ENCODE measurements around the gene NSRP1. TPM values are rescaled to one million over a fixed set of nuclear protein-coding genes. Genes with fewer than 3 reads are reported as not detected.
A peak's percentile ranks its signal among the peaks of the same experiment; 100 is the strongest.

Gene NSRP1
- total RNA-seq, 1 experiment from 2014 or later = 22.8 TPM

DNA sequence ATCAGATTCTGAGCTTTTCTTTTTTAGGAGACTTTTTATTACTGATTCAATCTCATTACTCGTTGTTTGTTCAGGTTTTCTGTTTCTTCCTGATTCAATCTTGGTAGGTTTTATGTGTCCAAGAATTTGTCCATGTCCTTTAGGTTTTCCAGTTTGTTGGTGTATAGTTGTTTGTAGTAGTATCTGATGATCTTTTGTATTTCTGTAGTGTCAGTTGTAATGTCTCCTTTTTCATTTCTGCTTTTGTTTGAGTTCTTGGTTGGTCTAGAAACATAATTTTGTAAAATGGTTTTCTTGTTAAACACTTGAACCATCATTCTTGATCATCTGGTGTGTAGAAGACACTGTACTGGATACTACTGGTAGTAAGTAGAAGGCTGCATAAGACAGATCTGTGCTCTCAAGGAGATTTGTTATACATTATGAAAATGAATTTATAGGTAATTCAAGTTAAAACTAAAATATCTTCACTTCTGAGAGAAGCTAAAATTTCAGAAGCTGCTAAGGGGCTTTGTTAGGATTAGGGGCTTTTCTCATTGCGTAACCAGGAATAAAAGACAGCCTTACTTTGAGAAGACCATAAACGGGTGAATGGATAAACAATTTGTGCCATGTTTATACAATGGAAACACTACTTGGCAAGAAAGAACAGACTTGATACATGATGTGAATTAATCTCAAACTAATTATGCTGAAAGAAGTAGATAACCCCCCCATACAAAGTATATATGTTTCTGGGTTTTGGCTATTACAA is 44.0 kb downstream of the NSRP1 start:
- H3K9me3 Mint-ChIP-seq = peaks cover 12% of the 10 kb centered on the region
- no peaks in the 10 kb centered on the region for H3K4me1 Mint-ChIP-seq
- no peak overlapping the region for H3K4me3 Mint-ChIP-seq
- H3K27ac Mint-ChIP-seq = peak overlapping the region; percentile 1; the same call in 1 of the 2 replicates
- no peaks in the 10 kb centered on the region for H3K27me3 Mint-ChIP-seq (ENCODE audit: low read depth)
- no peak for DNase-seq (ENCODE audit: low spot score)
- ChIA-PET CTCF (no interaction called here), POLR2A (no interaction called here)
- H3K36me3 Mint-ChIP-seq = peaks cover 31% of the 10 kb centered on the region
- no peak for TF ChIP-seq ESRRA (CRISPR knock-in tag; IDR thresholded peaks at IDR 0.05; ENCODE audit: borderline replicate concordance)
- TF ChIP-seq, protein P1, sequence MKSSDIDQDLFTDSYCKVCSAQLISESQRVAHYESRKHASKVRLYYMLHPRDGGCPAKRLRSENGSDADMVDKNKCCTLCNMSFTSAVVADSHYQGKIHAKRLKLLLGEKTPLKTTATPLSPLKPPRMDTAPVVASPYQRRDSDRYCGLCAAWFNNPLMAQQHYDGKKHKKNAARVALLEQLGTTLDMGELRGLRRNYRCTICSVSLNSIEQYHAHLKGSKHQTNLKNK (CRISPR knock-in tag; IDR thresholded peaks at IDR 0.05) = no peak
- no peak for TF ChIP-seq PRRX2 (CRISPR knock-in tag; IDR thresholded peaks at IDR 0.05)
- no peak for TF ChIP-seq TCF7 (CRISPR knock-in tag; IDR thresholded peaks at IDR 0.05; ENCODE audit: low read depth)
- TF ChIP-seq ZNF317 (CRISPR knock-in tag; IDR thresholded peaks at IDR 0.05; ENCODE audit: borderline replicate concordance, low read depth) = no peak
- TF ChIP-seq RORB (CRISPR knock-in tag; IDR thresholded peaks at IDR 0.05) = no peak
- TF ChIP-seq ZNF263 (CRISPR knock-in tag; IDR thresholded peaks at IDR 0.05; ENCODE audit: low read depth) = no peak
- no peak for TF ChIP-seq CBFB (CRISPR knock-in tag; IDR thresholded peaks at IDR 0.05; ENCODE audit: low read depth)
- no peak for TF ChIP-seq ZNF232 (CRISPR knock-in tag; IDR thresholded peaks at IDR 0.05)
- no peak for TF ChIP-seq MYBL2 (CRISPR knock-in tag; IDR thresholded peaks at IDR 0.05)
- TF ChIP-seq, protein P2, sequence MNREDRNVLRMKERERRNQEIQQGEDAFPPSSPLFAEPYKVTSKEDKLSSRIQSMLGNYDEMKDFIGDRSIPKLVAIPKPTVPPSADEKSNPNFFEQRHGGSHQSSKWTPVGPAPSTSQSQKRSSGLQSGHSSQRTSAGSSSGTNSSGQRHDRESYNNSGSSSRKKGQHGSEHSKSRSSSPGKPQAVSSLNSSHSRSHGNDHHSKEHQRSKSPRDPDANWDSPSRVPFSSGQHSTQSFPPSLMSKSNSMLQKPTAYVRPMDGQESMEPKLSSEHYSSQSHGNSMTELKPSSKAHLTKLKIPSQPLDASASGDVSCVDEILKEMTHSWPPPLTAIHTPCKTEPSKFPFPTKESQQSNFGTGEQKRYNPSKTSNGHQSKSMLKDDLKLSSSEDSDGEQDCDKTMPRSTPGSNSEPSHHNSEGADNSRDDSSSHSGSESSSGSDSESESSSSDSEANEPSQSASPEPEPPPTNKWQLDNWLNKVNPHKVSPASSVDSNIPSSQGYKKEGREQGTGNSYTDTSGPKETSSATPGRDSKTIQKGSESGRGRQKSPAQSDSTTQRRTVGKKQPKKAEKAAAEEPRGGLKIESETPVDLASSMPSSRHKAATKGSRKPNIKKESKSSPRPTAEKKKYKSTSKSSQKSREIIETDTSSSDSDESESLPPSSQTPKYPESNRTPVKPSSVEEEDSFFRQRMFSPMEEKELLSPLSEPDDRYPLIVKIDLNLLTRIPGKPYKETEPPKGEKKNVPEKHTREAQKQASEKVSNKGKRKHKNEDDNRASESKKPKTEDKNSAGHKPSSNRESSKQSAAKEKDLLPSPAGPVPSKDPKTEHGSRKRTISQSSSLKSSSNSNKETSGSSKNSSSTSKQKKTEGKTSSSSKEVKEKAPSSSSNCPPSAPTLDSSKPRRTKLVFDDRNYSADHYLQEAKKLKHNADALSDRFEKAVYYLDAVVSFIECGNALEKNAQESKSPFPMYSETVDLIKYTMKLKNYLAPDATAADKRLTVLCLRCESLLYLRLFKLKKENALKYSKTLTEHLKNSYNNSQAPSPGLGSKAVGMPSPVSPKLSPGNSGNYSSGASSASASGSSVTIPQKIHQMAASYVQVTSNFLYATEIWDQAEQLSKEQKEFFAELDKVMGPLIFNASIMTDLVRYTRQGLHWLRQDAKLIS (CRISPR knock-in tag; IDR thresholded peaks at IDR 0.05; ENCODE audit: borderline replicate concordance) = no peak
- no peak for TF ChIP-seq OVOL2 (CRISPR knock-in tag; IDR thresholded peaks at IDR 0.05; ENCODE audit: borderline replicate concordance)
- TF ChIP-seq FOXJ3 (CRISPR knock-in tag; IDR thresholded peaks at IDR 0.05; ENCODE audit: borderline replicate concordance) = no peak
- no peak for ATAC-seq

DNA sequence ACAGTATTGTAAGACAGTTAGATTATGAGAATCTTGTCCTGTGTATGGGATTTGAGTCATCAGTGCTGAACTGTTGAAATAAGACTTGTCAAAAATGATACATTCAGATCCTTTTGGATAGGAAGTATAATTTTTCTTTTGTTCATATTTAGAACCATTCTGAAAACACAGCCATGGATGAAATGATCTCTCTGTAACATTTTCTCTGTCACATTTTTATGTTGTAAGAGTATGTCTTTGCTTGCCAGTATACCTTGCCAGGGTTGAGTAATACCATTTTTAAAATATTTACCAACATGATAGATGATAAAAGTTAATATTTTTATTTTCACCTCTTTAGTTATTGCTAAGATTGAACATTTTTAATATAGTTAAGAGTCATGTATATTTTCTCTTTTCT is 45.0 kb downstream of the NSRP1 start:
- H3K9me3 Mint-ChIP-seq = peaks cover 12% of the 10 kb centered on the region
- POLR2A ChIA-PET = no interaction called here
- no peak overlapping the region for H3K4me3 Mint-ChIP-seq
- ATAC-seq (no peak), DNase-seq (ENCODE audit: low spot score) (no peak)
- no peaks in the 10 kb centered on the region for H3K4me1 Mint-ChIP-seq
- TF ChIP-seq, protein P3, sequence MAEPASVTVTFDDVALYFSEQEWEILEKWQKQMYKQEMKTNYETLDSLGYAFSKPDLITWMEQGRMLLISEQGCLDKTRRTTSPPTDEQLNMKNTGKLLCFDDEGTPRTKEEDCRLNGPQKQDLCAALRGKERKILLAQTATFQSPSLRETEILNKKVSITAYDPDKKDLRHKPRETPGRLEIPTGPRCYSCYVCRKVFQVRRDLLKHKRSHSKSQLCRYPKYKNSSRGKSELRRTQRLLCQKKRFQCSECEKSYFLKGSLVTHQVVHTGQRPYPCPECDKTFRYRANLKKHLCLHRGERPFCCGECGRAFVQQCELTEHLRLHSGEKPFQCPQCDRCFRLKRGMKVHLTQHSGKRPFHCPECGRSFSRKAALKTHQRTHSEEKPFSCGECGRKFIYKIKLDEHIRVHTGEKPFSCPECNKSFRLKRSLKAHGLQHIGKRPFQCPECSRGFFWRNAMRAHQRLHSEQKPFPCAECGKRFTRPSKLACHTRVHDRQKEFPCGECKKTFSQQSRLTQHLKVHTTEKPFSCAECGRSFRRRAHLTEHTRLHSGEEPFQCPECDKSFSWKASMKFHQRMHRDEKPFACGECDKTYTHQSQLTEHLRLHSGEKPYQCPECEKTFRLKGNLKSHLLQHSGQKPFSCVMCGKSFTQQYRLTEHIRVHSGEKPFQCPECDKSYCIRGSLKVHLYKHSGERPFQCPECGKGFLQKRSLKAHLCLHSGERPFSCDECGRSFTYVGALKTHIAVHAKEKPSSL (CRISPR knock-in tag; conservative IDR thresholded peaks at IDR 0.05) = no peak
- TF ChIP-seq, protein P4, sequence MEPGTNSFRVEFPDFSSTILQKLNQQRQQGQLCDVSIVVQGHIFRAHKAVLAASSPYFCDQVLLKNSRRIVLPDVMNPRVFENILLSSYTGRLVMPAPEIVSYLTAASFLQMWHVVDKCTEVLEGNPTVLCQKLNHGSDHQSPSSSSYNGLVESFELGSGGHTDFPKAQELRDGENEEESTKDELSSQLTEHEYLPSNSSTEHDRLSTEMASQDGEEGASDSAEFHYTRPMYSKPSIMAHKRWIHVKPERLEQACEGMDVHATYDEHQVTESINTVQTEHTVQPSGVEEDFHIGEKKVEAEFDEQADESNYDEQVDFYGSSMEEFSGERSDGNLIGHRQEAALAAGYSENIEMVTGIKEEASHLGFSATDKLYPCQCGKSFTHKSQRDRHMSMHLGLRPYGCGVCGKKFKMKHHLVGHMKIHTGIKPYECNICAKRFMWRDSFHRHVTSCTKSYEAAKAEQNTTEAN (CRISPR knock-in tag; IDR thresholded peaks at IDR 0.05) = no peak
- TF ChIP-seq, protein P2 (CRISPR knock-in tag; IDR thresholded peaks at IDR 0.05; ENCODE audit: borderline replicate concordance) = no peak
- TF ChIP-seq TEAD1 (CRISPR knock-in tag; IDR thresholded peaks at IDR 0.05) = no peak
- no peak for TF ChIP-seq FOXK1 (CRISPR knock-in tag; IDR thresholded peaks at IDR 0.05)
- TF ChIP-seq ZNF317 (CRISPR knock-in tag; IDR thresholded peaks at IDR 0.05; ENCODE audit: borderline replicate concordance, low read depth) = no peak
- TF ChIP-seq, protein P5, sequence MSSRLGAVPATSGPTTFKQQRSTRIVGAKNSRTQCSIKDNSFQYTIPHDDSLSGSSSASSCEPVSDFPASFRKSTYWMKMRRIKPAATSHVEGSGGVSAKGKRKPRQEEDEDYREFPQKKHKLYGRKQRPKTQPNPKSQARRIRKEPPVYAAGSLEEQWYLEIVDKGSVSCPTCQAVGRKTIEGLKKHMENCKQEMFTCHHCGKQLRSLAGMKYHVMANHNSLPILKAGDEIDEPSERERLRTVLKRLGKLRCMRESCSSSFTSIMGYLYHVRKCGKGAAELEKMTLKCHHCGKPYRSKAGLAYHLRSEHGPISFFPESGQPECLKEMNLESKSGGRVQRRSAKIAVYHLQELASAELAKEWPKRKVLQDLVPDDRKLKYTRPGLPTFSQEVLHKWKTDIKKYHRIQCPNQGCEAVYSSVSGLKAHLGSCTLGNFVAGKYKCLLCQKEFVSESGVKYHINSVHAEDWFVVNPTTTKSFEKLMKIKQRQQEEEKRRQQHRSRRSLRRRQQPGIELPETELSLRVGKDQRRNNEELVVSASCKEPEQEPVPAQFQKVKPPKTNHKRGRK (CRISPR knock-in tag; IDR thresholded peaks at IDR 0.05; ENCODE audit: borderline replicate concordance) = no peak
- no peaks in the 10 kb centered on the region for H3K27me3 Mint-ChIP-seq (ENCODE audit: low read depth)
- no peak overlapping the region for H3K27ac Mint-ChIP-seq
- peaks cover 31% of the 10 kb centered on the region for H3K36me3 Mint-ChIP-seq
- CTCF ChIA-PET = interaction anchor here (1.2 kb wide), 1 partner anchor 37 kb away, joined by 3 read pairs; no protein-coding TSS in a partner anchor
